ENCODE measurements around the gene PRDM15. TPM values are rescaled to one million over a fixed set of nuclear protein-coding genes. Genes with fewer than 3 reads are reported as not detected.

Gene PRDM15
- total RNA-seq, 4 donors from 2014 or later = 6.4 to 88.4 (median 21.1) TPM

DNA sequence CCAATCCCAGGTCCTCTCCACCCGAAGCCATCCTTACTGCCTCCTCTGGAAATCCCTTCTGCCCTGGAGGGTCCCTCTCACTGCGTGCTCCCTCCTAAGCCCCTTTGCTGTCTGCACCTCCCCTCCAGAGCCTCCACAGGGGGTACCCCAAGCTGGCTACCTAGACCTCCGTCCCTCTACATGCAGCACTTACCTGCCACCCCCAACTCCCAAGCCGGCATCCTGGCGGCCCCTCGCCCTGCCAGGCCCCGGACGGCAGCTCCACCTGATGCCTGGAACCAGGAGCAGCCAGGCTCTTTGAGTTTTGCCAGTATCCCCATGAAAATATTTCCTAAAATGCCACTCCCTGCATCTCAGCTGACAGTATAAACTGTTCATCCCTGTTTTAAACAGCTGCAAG is 4.1 kb downstream of the PRDM15 start:
- in situ Hi-C loops (cut with MboI; ENCODE audit: low pct_ligation_motif_present in 1 of 4, low pct_unique_long_range_greater_than_20kb in 1 of 4, low sequenced_read_pairs in 3 of 4) (no loop called here), intact Hi-C loops (cut with DNase I; ENCODE audit: low total_unique reads) (no loop called here)
- TF ChIP-seq, protein P1, sequence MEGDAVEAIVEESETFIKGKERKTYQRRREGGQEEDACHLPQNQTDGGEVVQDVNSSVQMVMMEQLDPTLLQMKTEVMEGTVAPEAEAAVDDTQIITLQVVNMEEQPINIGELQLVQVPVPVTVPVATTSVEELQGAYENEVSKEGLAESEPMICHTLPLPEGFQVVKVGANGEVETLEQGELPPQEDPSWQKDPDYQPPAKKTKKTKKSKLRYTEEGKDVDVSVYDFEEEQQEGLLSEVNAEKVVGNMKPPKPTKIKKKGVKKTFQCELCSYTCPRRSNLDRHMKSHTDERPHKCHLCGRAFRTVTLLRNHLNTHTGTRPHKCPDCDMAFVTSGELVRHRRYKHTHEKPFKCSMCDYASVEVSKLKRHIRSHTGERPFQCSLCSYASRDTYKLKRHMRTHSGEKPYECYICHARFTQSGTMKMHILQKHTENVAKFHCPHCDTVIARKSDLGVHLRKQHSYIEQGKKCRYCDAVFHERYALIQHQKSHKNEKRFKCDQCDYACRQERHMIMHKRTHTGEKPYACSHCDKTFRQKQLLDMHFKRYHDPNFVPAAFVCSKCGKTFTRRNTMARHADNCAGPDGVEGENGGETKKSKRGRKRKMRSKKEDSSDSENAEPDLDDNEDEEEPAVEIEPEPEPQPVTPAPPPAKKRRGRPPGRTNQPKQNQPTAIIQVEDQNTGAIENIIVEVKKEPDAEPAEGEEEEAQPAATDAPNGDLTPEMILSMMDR (IDR thresholded peaks at IDR 0.05) = no peak
- TF ChIP-seq EP300 (IDR thresholded peaks at IDR 0.05; ENCODE audit: low read depth) = no peak
- TF ChIP-seq POLR2A (IDR thresholded peaks at IDR 0.05) = no peak
- no peak for TF ChIP-seq POLR2AphosphoS5 (IDR thresholded peaks at IDR 0.05)

DNA sequence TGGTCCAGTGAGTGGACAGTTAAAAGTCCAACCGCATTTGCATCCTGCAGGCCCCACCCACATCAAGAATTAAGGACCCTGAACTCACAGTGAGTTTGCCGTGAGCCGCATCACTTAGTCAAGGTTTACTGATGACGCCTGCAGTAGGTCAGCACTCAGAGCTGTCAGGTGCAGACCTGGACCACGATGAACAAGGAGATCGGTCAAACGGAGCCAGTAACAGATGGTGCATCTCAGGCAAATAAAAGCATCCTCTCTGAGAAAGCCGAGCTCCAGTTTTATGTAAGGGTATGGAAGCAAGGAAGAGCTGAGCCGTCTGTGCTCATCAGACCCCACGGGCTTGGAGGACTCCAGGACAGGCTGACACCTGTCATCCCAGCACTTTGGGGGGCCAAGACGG is 4.5 kb downstream of the PRDM15 start:
- 85 to 88% methylated on average over 5 to 11 of the region's 11 CpGs for WGBS, 2 donors (ENCODE audit: low coverage in 1 of 2)
- no peaks in the 10 kb centered on the region for H3K36me3 ChIP-seq
- no peak overlapping the region for H3K27ac ChIP-seq
- TF ChIP-seq EP300 (IDR thresholded peaks at IDR 0.05; ENCODE audit: low read depth) (no peak), POLR2AphosphoS5 (IDR thresholded peaks at IDR 0.05) (no peak)
- in situ Hi-C loops (cut with MboI; ENCODE audit: low pct_ligation_motif_present in 1 of 4, low pct_unique_long_range_greater_than_20kb in 1 of 4, low sequenced_read_pairs in 3 of 4) = loop anchor here in 1 of 4 donors (25.0 kb wide), 1 partner anchor 238 kb away; no protein-coding TSS in a partner anchor
- no peak for DNase-seq
- no peaks in the 10 kb centered on the region for H3K27me3 ChIP-seq
- no peak overlapping the region for H3K4me3 ChIP-seq
- peaks cover 0 to 13% (median 6%) of the 10 kb centered on the region in 4 donors for H3K4me1 ChIP-seq
- H3K9me3 ChIP-seq = no peaks in the 10 kb centered on the region
- intact Hi-C loops (cut with DNase I; ENCODE audit: low total_unique reads) = loop anchor here (1.0 kb wide), 1 partner anchor 16 kb away; no protein-coding TSS in a partner anchor

More for the DNA sequence above, 4.1 kb downstream of the PRDM15 start:
- Histone ChIP-seq H3K27ac (no peak overlapping the region), H3K4me3 (no peak overlapping the region), H3K4me1 (peaks cover 4 to 17% (median 11%) of the 10 kb centered on the region in 4 donors), H3K9me3 (no peaks in the 10 kb centered on the region), H3K36me3 (no peaks in the 10 kb centered on the region), H3K27me3 (no peaks in the 10 kb centered on the region)
- 97% methylated on average over 8 of the region's 8 CpGs; no CpG with 5 or more reads in 1 of the 2 donors for WGBS, 2 donors (ENCODE audit: low coverage in 1 of 2)
- DNase-seq = no peak

DNA sequence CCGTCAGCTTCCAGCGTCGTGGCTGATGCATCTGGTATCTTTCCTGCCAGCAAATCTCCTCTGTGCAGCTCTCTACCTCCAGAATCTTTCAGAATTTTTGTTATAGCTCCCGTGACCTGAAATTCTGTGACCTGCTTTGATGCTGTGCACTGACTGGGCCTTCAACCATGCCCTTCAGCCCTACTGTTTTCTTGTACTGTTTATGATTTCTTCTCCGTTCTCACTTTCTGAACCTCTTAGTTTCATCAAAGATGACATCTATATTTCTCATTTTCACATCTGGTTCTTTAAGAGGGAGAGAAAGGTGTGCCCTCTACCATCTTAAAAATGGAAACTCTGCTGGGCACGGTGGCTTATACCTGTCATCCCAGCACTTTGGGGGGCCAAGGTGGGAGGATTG is 5.7 kb downstream of the PRDM15 start:
- H3K27me3 ChIP-seq = no peaks in the 10 kb centered on the region
- H3K4me3 ChIP-seq = no peak overlapping the region
- DNase-seq = no peak
- H3K27ac ChIP-seq = no peak overlapping the region
- WGBS, 2 donors (ENCODE audit: low coverage in 1 of 2) = 91 to 100% methylated on average over 5 to 6 of the region's 6 CpGs
- TF ChIP-seq POLR2A (IDR thresholded peaks at IDR 0.05) (no peak), POLR2AphosphoS5 (IDR thresholded peaks at IDR 0.05) (no peak), EP300 (IDR thresholded peaks at IDR 0.05; ENCODE audit: low read depth) (no peak)
- TF ChIP-seq, protein P1 (IDR thresholded peaks at IDR 0.05) = no peak
- no peaks in the 10 kb centered on the region for H3K9me3 ChIP-seq
- intact Hi-C loops (cut with DNase I; ENCODE audit: low total_unique reads) (no loop called here), in situ Hi-C loops (cut with MboI; ENCODE audit: low pct_ligation_motif_present in 1 of 4, low pct_unique_long_range_greater_than_20kb in 1 of 4, low sequenced_read_pairs in 3 of 4) (loop anchor here in 1 of 4 donors (25.0 kb wide), 1 partner anchor 239 kb away; no protein-coding TSS in a partner anchor)
- H3K4me1 ChIP-seq = peaks cover 0 to 12% (median 6%) of the 10 kb centered on the region in 4 donors
- H3K36me3 ChIP-seq = no peaks in the 10 kb centered on the region

DNA sequence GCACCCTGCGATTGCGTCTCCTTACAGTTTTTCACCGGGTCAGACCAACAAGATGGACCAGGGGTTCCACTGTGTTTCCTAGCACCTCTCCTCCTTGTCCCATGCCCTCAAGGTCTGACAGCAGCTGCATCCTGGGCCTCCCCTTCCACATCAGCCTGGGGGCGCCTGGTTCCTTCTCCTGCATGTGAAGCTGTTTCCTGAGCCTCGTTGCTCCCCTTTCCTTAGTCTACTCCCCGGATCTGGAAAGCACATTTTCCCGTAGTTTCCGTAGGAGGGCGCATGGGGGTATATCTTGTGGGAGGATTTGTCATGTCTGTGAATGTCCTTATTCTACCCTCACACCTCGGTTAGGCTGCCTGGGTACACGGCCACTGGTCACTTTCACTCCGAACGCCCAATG is 6.1 kb downstream of the PRDM15 start:
- TF ChIP-seq POLR2A (IDR thresholded peaks at IDR 0.05) = no peak
- no peak for TF ChIP-seq EP300 (IDR thresholded peaks at IDR 0.05; ENCODE audit: low read depth)
- TF ChIP-seq, protein P1 (IDR thresholded peaks at IDR 0.05) = no peak
- no peak for TF ChIP-seq POLR2AphosphoS5 (IDR thresholded peaks at IDR 0.05)
- intact Hi-C loops (cut with DNase I; ENCODE audit: low total_unique reads) (no loop called here), in situ Hi-C loops (cut with MboI; ENCODE audit: low pct_ligation_motif_present in 1 of 4, low pct_unique_long_range_greater_than_20kb in 1 of 4, low sequenced_read_pairs in 3 of 4) (loop anchor here in 1 of 4 donors (25.0 kb wide), 1 partner anchor 239 kb away; no protein-coding TSS in a partner anchor)
- H3K27me3 ChIP-seq = no peaks in the 10 kb centered on the region
- peaks cover 0 to 10% (median 4%) of the 10 kb centered on the region in 4 donors for H3K4me1 ChIP-seq
- no peaks in the 10 kb centered on the region for H3K36me3 ChIP-seq
- H3K9me3 ChIP-seq = no peaks in the 10 kb centered on the region
- 84 to 93% methylated on average over 3 to 13 of the region's 13 CpGs for WGBS, 2 donors (ENCODE audit: low coverage in 1 of 2)
- no peak for DNase-seq
- H3K27ac ChIP-seq = no peak overlapping the region
- no peak overlapping the region for H3K4me3 ChIP-seq

All from transverse colon (tissue), 4 donors.